Measurements from ENCODE around the gene INTS11. TPM values are rescaled to one million over a fixed set of nuclear protein-coding genes. Genes with fewer than 3 reads are reported as not detected.

The INTS11 gene
- total and polyA plus RNA-seq, 2 of the 13 experiments (the other 11 are each of a cell fraction or from before 2014, with no cell fraction given), result 52.8 to 94.8 TPM

DNA sequence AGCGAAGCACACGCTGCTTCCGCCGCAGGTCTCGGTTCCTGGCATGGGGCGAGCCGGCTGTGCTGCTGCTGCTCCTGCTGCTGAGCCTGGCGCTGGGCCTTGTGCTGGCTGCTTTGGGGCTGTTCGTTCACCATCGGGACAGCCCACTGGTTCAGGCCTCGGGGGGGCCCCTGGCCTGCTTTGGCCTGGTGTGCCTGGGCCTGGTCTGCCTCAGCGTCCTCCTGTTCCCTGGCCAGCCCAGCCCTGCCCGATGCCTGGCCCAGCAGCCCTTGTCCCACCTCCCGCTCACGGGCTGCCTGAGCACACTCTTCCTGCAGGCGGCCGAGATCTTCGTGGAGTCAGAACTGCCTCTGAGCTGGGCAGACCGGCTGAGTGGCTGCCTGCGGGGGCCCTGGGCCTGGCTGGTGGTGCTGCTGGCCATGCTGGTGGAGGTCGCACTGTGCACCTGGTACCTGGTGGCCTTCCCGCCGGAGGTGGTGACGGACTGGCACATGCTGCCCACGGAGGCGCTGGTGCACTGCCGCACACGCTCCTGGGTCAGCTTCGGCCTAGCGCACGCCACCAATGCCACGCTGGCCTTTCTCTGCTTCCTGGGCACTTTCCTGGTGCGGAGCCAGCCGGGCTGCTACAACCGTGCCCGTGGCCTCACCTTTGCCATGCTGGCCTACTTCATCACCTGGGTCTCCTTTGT is 9.2 kb upstream of the INTS11 start (continued):
- TF ChIP-seq ZNF616 (CRISPR knock-in tag; IDR thresholded peaks at IDR 0.05; ENCODE audit: low read depth), result no peak
- TF ChIP-seq, protein P1, sequence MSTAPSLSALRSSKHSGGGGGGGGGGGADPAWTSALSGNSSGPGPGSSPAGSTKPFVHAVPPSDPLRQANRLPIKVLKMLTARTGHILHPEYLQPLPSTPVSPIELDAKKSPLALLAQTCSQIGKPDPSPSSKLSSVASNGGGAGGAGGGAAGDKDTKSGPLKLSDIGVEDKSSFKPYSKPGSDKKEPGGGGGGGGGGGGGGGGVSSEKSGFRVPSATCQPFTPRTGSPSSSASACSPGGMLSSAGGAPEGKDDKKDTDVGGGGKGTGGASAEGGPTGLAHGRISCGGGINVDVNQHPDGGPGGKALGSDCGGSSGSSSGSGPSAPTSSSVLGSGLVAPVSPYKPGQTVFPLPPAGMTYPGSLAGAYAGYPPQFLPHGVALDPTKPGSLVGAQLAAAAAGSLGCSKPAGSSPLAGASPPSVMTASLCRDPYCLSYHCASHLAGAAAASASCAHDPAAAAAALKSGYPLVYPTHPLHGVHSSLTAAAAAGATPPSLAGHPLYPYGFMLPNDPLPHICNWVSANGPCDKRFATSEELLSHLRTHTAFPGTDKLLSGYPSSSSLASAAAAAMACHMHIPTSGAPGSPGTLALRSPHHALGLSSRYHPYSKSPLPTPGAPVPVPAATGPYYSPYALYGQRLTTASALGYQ (CRISPR knock-in tag; IDR thresholded peaks at IDR 0.05), result no peak
- peak; percentile 45 for TF ChIP-seq TAF15 (IDR thresholded peaks at IDR 0.05; ENCODE audit: low read depth, low read length, poor library complexity, severe bottlenecking)
- TF ChIP-seq, protein P2, sequence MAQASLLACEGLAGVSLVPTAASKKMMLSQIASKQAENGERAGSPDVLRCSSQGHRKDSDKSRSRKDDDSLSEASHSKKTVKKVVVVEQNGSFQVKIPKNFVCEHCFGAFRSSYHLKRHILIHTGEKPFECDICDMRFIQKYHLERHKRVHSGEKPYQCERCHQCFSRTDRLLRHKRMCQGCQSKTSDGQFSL (CRISPR knock-in tag; IDR thresholded peaks at IDR 0.05), result peak; percentile 62; the same call in 1 of the 2 replicates
- TF ChIP-seq, protein P3, sequence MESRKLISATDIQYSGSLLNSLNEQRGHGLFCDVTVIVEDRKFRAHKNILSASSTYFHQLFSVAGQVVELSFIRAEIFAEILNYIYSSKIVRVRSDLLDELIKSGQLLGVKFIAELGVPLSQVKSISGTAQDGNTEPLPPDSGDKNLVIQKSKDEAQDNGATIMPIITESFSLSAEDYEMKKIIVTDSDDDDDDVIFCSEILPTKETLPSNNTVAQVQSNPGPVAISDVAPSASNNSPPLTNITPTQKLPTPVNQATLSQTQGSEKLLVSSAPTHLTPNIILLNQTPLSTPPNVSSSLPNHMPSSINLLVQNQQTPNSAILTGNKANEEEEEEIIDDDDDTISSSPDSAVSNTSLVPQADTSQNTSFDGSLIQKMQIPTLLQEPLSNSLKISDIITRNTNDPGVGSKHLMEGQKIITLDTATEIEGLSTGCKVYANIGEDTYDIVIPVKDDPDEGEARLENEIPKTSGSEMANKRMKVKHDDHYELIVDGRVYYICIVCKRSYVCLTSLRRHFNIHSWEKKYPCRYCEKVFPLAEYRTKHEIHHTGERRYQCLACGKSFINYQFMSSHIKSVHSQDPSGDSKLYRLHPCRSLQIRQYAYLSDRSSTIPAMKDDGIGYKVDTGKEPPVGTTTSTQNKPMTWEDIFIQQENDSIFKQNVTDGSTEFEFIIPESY (CRISPR knock-in tag; IDR thresholded peaks at IDR 0.05), result peak; percentile 88
- TF ChIP-seq ZNF329 (CRISPR knock-in tag; IDR thresholded peaks at IDR 0.05; ENCODE audit: low read depth), result peak; percentile 99
- TF ChIP-seq KDM2A (CRISPR knock-in tag; IDR thresholded peaks at IDR 0.05; ENCODE audit: borderline replicate concordance, low read depth), result peak; percentile 83
- TF ChIP-seq NR2F6 (IDR thresholded peaks at IDR 0.05), result no peak
- no peak for TF ChIP-seq NR2F6 (CRISPR knock-in tag; IDR thresholded peaks at IDR 0.05)
- TF ChIP-seq, protein P4, sequence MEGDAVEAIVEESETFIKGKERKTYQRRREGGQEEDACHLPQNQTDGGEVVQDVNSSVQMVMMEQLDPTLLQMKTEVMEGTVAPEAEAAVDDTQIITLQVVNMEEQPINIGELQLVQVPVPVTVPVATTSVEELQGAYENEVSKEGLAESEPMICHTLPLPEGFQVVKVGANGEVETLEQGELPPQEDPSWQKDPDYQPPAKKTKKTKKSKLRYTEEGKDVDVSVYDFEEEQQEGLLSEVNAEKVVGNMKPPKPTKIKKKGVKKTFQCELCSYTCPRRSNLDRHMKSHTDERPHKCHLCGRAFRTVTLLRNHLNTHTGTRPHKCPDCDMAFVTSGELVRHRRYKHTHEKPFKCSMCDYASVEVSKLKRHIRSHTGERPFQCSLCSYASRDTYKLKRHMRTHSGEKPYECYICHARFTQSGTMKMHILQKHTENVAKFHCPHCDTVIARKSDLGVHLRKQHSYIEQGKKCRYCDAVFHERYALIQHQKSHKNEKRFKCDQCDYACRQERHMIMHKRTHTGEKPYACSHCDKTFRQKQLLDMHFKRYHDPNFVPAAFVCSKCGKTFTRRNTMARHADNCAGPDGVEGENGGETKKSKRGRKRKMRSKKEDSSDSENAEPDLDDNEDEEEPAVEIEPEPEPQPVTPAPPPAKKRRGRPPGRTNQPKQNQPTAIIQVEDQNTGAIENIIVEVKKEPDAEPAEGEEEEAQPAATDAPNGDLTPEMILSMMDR (CRISPR knock-in tag; IDR thresholded peaks at IDR 0.05), result 0 out of 2 replicates have a peak, but pooled peaks have one; percentile 3
- peak; percentile 38; the same call in 1 of the 2 replicates for TF ChIP-seq ZFY (CRISPR knock-in tag; IDR thresholded peaks at IDR 0.05)
- no peak for TF ChIP-seq JUND (CRISPR knock-in tag; IDR thresholded peaks at IDR 0.05)
- TF ChIP-seq, protein P5, sequence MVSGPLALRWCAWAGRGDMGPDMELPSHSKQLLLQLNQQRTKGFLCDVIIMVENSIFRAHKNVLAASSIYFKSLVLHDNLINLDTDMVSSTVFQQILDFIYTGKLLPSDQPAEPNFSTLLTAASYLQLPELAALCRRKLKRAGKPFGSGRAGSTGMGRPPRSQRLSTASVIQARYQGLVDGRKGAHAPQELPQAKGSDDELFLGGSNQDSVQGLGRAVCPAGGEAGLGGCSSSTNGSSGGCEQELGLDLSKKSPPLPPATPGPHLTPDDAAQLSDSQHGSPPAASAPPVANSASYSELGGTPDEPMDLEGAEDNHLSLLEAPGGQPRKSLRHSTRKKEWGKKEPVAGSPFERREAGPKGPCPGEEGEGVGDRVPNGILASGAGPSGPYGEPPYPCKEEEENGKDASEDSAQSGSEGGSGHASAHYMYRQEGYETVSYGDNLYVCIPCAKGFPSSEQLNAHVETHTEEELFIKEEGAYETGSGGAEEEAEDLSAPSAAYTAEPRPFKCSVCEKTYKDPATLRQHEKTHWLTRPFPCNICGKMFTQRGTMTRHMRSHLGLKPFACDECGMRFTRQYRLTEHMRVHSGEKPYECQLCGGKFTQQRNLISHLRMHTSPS (CRISPR knock-in tag; IDR thresholded peaks at IDR 0.05; ENCODE audit: low read depth), result 0 out of 2 replicates have a peak, but pooled peaks have one; percentile 39
- TF ChIP-seq RBFOX2 (IDR thresholded peaks at IDR 0.05; ENCODE audit: low read depth, low read length), result peak; percentile 49
- TF ChIP-seq ARNTL (CRISPR knock-in tag; IDR thresholded peaks at IDR 0.05), result no peak
- TF ChIP-seq TBX2 (CRISPR knock-in tag; IDR thresholded peaks at IDR 0.05; ENCODE audit: borderline replicate concordance), result no peak
- TF ChIP-seq ZNF768 (CRISPR knock-in tag; IDR thresholded peaks at IDR 0.05), result peak; percentile 61; the same call in 1 of the 2 replicates
- TF ChIP-seq AKAP8 (CRISPR knock-in tag; IDR thresholded peaks at IDR 0.05), result peak; percentile 96
- TF ChIP-seq ZNF547 (CRISPR knock-in tag; IDR thresholded peaks at IDR 0.05), result no peak
- peak; percentile 78; the same call in 1 of the 2 replicates for TF ChIP-seq ZC3H13 (CRISPR knock-in tag; IDR thresholded peaks at IDR 0.05)
- peak; percentile 93 for TF ChIP-seq AGO2 (optimal IDR thresholded peaks at IDR 0.05; ENCODE audit: low read depth, low read length)
- TF ChIP-seq, protein P6, sequence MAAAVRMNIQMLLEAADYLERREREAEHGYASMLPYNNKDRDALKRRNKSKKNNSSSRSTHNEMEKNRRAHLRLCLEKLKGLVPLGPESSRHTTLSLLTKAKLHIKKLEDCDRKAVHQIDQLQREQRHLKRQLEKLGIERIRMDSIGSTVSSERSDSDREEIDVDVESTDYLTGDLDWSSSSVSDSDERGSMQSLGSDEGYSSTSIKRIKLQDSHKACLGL (CRISPR knock-in tag; IDR thresholded peaks at IDR 0.05), result no peak
